Lung (tissue), 12 donors: ENCODE data around the gene TTC36. TPM values are rescaled to one million over a fixed set of nuclear protein-coding genes. Genes with fewer than 3 reads are reported as not detected.

Source experiments
- ATAC-seq: fragments of 200-7000 bp; cut with Tn5 transposase; one replicate; pipeline ENCODE4 v1.9.1; 2020; ENCODE audit warnings: moderate number of reproducible peaks; ENCODE audit not compliant: insufficient read depth, low FRiP score
- DNase-seq, 3 donors: peaks; one replicate each; pipeline ENCODE4 v3.0.0-alpha.2; 2013 to 2017
- H3K27ac ChIP-seq, 2 donors: one replicate each; pipeline ENCODE4 v1.5.1; 2013; ENCODE audit warnings: mild to moderate bottlenecking in 2 of 2, moderate library complexity in 2 of 2, control low read depth in 1 of 2, inconsistent platforms in 1 of 2, low read depth in 1 of 2, low read length in 1 of 2
- H3K27me3 ChIP-seq, 3 donors: one replicate each; pipeline ENCODE4 v1.5.1; 2013; ENCODE audit warnings: low read length in 2 of 3; ENCODE audit not compliant: control insufficient read depth in 3 of 3, insufficient read depth in 3 of 3
- H3K36me3 ChIP-seq, 4 donors: one replicate each; pipeline ENCODE4 v1.5.1; 2013; ENCODE audit warnings: low read length in 4 of 4, mild to moderate bottlenecking in 1 of 4, moderate library complexity in 1 of 4; ENCODE audit not compliant: control insufficient read depth in 4 of 4, insufficient read depth in 4 of 4
- H3K4me1 ChIP-seq, 5 donors: one replicate each; pipeline ENCODE4 v1.5.1; 2013; ENCODE audit warnings: low read length in 5 of 5, mild to moderate bottlenecking in 2 of 5, moderate library complexity in 1 of 5; ENCODE audit not compliant: control insufficient read depth in 5 of 5, insufficient read depth in 5 of 5
- H3K4me3 ChIP-seq: one replicate; pipeline ENCODE4 v1.5.1; 2013; ENCODE audit warnings: mild to moderate bottlenecking, control low read depth, moderate library complexity
- H3K9ac ChIP-seq, 2 donors: one replicate each; pipeline ENCODE4 v1.5.1; 2013; ENCODE audit warnings: low read length in 2 of 2, control low read depth in 1 of 2; ENCODE audit not compliant: insufficient read depth in 1 of 2
- H3K9me3 ChIP-seq, 4 donors: one replicate each; pipeline ENCODE4 v1.5.1; 2013; ENCODE audit warnings: low read length in 3 of 4, mild to moderate bottlenecking in 1 of 4, moderate library complexity in 1 of 4; ENCODE audit not compliant: control insufficient read depth in 4 of 4, insufficient read depth in 3 of 4
- WGBS, 2 donors: extraction: QIAGEN DNeasy Blood & Tissue Kit; methylation state at CpG; one replicate each; pipeline ENCODE4 v1.1.7; 2013; 5-methylcytosine and 5-hydroxymethylcytosine counted together
- polyA plus RNA-seq, 2 donors: library from polyadenylated mRNA; stranded (reverse); fragments of 200-250 nt; gene quantifications; one replicate each; pipeline ENCODE4 v1.2.1, GENCODE V29; 2013
- total RNA-seq, 2 donors: library from RNA; depleted of rRNA in 1 of 2; stranded (reverse); fragments of >200 nt in 1 of 2; gene quantifications; one replicate each; pipeline ENCODE4 v1.2.1, GENCODE V29; 2014 to 2021
- TF ChIP-seq, protein P1 (sequence below): IDR thresholded peaks from 2 replicates; pipeline ENCODE4 v1.5.1; 2012; ENCODE audit warnings: mild to moderate bottlenecking; ENCODE audit errors: control extremely low read depth, extremely low read depth
- donor health status: control.
- donor health status: control.
- donor health status: Bipolar disorder and iron deficiency.
- donor health status: healthy.
- donor health status: DM: yes; HTN: yes; CAD: no.

The TTC36 gene
- total and polyA plus RNA-seq, 4 donors = 0.14 to 1.6 (median 0.68) TPM

DNA sequence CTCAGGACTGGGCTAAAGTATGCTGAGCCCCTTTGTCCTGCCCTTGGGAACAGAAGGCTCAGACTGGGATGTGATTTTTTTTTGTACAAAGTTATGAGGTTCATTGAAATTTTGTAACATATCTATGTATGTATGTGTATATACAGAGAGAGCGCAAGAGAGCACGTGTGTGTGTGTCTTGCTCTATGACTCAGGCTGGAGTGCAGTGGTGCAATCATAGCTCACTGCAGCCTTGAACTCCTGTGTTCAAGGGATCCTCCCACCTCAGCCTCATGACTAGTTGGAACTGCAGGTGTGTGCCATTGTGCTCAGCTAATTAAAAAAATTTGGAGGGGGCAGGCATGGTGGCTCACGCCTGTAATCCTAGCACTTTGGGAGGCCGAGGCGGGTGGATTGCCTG lies 9.5 kb downstream of the TTC36 start:
- TF ChIP-seq, protein P1, sequence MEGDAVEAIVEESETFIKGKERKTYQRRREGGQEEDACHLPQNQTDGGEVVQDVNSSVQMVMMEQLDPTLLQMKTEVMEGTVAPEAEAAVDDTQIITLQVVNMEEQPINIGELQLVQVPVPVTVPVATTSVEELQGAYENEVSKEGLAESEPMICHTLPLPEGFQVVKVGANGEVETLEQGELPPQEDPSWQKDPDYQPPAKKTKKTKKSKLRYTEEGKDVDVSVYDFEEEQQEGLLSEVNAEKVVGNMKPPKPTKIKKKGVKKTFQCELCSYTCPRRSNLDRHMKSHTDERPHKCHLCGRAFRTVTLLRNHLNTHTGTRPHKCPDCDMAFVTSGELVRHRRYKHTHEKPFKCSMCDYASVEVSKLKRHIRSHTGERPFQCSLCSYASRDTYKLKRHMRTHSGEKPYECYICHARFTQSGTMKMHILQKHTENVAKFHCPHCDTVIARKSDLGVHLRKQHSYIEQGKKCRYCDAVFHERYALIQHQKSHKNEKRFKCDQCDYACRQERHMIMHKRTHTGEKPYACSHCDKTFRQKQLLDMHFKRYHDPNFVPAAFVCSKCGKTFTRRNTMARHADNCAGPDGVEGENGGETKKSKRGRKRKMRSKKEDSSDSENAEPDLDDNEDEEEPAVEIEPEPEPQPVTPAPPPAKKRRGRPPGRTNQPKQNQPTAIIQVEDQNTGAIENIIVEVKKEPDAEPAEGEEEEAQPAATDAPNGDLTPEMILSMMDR = no peak
- H3K36me3 ChIP-seq = peaks cover 0 to 4% (median 2%) of the 10 kb centered on the region in 4 donors
- H3K9me3 ChIP-seq = no peaks in the 10 kb centered on the region
- no peak for ATAC-seq
- H3K4me1 ChIP-seq = peaks cover 0 to 4% (median 1%) of the 10 kb centered on the region in 5 donors
- no peak overlapping the region for H3K4me3 ChIP-seq
- H3K27ac ChIP-seq = no peak overlapping the region
- H3K27me3 ChIP-seq = no peaks in the 10 kb centered on the region
- 93 to 95% methylated on average over 5 of the region's 5 CpGs for WGBS, 2 donors
- DNase-seq = no peak
- no peak overlapping the region for H3K9ac ChIP-seq

DNA sequence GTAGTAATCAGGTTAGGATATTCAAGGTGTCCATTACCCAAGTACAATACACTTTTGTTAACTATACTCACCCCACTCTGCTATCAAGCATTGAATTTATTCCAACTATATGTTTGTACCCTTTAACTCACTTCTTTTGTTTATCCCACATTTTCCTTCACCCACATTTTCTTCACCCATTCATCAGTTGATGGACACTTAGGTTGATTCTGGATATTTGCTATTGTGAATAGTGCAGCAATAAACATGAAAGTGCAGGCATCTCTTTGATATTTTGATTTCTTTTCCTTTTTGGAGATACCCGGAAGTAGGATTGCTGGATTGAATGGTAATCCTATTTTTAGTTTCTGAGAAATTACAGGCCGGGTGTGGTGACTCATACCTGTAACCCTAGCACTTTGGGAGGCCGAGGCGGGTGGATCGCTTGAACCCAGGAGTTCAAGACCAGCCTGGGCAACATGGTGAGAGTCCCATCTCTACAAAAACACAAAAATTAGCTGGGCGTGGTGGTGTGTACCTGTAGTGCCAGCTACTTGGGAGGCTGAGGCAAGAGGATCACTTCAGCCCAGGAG lies 10.2 kb downstream of the TTC36 start:
- Histone ChIP-seq H3K27me3 (no peaks in the 10 kb centered on the region), H3K27ac (no peak overlapping the region), H3K4me3 (no peak overlapping the region), H3K4me1 (peaks cover 0 to 4% (median 0%) of the 10 kb centered on the region in 5 donors), H3K9ac (no peak overlapping the region), H3K9me3 (no peaks in the 10 kb centered on the region), H3K36me3 (peaks cover 0 to 4% (median 3%) of the 10 kb centered on the region in 4 donors)
- ATAC-seq (no peak), DNase-seq (no peak)
- TF ChIP-seq, protein P1 = no peak
- WGBS, 2 donors = 86 to 89% methylated on average over 6 of the region's 6 CpGs

DNA sequence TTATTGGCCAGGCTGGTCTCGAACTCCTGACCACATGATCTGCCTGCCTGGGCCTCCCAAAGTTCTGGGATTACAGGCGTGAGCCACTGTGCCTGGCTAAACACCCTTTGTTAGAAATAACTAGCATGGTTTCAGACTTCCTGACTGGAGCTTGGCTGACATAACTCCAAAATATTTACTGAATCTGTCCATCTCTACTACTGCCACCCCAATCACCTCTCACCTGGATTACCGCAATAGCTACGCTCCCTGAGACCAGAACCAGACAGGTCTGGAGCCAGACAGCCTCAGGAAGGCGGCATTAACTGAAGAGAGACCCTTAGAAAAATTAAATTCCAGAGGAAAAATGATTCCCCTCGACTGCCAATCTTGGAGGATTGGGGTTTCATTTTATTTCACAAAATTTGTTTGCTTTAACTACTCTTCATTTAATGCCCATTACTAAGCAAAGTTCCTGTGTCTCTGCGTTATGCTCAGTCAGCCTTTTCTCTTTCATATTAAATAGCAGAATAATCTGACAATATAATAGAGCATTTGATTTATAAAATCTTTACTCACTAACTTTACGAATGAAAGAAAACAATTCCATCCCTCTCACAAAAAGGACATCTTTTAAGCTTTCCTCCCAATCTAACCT lies 16.9 kb downstream of the TTC36 start:
- Histone ChIP-seq H3K4me1 (no peaks in the 10 kb centered on the region), H3K27me3 (no peaks in the 10 kb centered on the region), H3K9ac (no peak overlapping the region), H3K27ac (no peak overlapping the region), H3K36me3 (peaks cover 3 to 16% (median 8%) of the 10 kb centered on the region in 4 donors), H3K9me3 (no peaks in the 10 kb centered on the region), H3K4me3 (no peak overlapping the region)
- TF ChIP-seq, protein P1 = no peak
- DNase-seq (no peak), ATAC-seq (no peak)
- 92 to 95% methylated on average over 8 of the region's 8 CpGs for WGBS, 2 donors
